GM12878 (cell line): Measurements from ENCODE around the gene CD101. TPM values are rescaled to one million over a fixed set of nuclear protein-coding genes. Genes with fewer than 3 reads are reported as not detected.
A peak's percentile ranks its signal among the peaks of the same experiment; 100 is the strongest.

ENCODE experiments used
- ASH2L ChIP-seq: fragments of 300-600, 200-600 bp; sonication (generic); IDR thresholded peaks from 2 replicates; pipeline ENCODE4 v1.6.1; 2017; ENCODE audit warnings: low read depth, mild to moderate bottlenecking, borderline replicate concordance
- CBFB ChIP-seq: IDR thresholded peaks from 2 replicates; pipeline ENCODE4 v1.6.1; 2016; ENCODE audit warnings: antibody characterized with exemption, low read depth
- CBX3 ChIP-seq: fragments of 200-600 bp; sonication (generic); IDR thresholded peaks from 2 replicates; pipeline ENCODE4 v1.6.1; 2016; ENCODE audit warnings: low read depth, borderline replicate concordance
- CHD2 ChIP-seq: IDR thresholded peaks from 2 replicates; pipeline ENCODE4 v1.6.1; 2011; ENCODE audit warnings: low read depth, low read length, improper control_type of control experiment, borderline replicate concordance
- EGR1 ChIP-seq, 2 experiments: IDR thresholded peaks; 1 replicate in 1 of 2; 2 replicates in 1 of 2; pipeline ENCODE4 v1.6.1; 2011 to 2012; ENCODE audit warnings: low read depth in 2 of 2, low read length in 2 of 2, borderline replicate concordance in 1 of 2, mild to moderate bottlenecking in 1 of 2, moderate library complexity in 1 of 2
- EZH2 ChIP-seq: IDR thresholded peaks from 2 replicates; pipeline ENCODE4 v1.6.1; 2012; ENCODE audit warnings: low read depth, mild to moderate bottlenecking, control low read depth, inconsistent platforms, low read length, borderline replicate concordance; ENCODE audit not compliant: control insufficient read depth
- HDAC6 ChIP-seq: fragments of 200-600 bp; sonication (generic); IDR thresholded peaks from one replicate; pipeline ENCODE4 v1.8.0; 2017; ENCODE audit warnings: antibody characterized with exemption; ENCODE audit not compliant: unreplicated experiment
- IKZF2 ChIP-seq, 2 experiments: fragments of 450-650 bp; IDR thresholded peaks; 2 replicates each; pipeline ENCODE4 v1.6.1; 2017; ENCODE audit warnings: mild to moderate bottlenecking in 2 of 2, moderate library complexity in 2 of 2
- IRF4 ChIP-seq: IDR thresholded peaks from 2 replicates; pipeline ENCODE4 v1.6.1; 2011; ENCODE audit warnings: low read depth, low read length
- JUND ChIP-seq: IDR thresholded peaks from 2 replicates; pipeline ENCODE4 v1.6.1; 2012; ENCODE audit warnings: low read depth, mild to moderate bottlenecking, low read length, improper control_type of control experiment, moderate library complexity
- MEF2A ChIP-seq: IDR thresholded peaks from 2 replicates; pipeline ENCODE4 v1.6.1; 2011; ENCODE audit warnings: low read depth, mild to moderate bottlenecking, low read length, moderate library complexity; ENCODE audit not compliant: insufficient read depth
- NBN ChIP-seq: fragments of 450-650 bp; IDR thresholded peaks from 2 replicates; pipeline ENCODE4 v1.6.1; 2016
- RCOR1 ChIP-seq: conservative IDR thresholded peaks from 2 replicates; pipeline ENCODE4 v1.6.1; 2012; ENCODE audit warnings: low read depth, low read length, improper control_type of control experiment
- RUNX3 ChIP-seq: IDR thresholded peaks from 2 replicates; pipeline ENCODE4 v1.6.1; 2012; ENCODE audit warnings: low read length, inconsistent platforms
- TCF7 ChIP-seq: IDR thresholded peaks from 2 replicates; pipeline ENCODE4 v1.6.1; 2014; ENCODE audit warnings: antibody characterized with exemption, borderline replicate concordance
- ZNF207 ChIP-seq: fragments of 450-650 bp; IDR thresholded peaks from 2 replicates; pipeline ENCODE4 v1.6.1; 2014; ENCODE audit warnings: antibody characterized with exemption, mild to moderate bottlenecking, borderline replicate concordance
- ZNF622 ChIP-seq: fragments of 450-650 bp; IDR thresholded peaks from 2 replicates; pipeline ENCODE4 v1.6.1; 2017; ENCODE audit warnings: mild to moderate bottlenecking, inconsistent platforms
- polyA plus RNA-seq, 11 experiments: library from polyadenylated mRNA; depleted of rRNA in 4 of 11; unstranded in 6 of 11; stranded (reverse) in 5 of 11; fragments of >200 nt; fragmentation: Nextera tagmentation in 4 of 11; fragmentation: Illumina TruSeq in 1 of 11; extraction: Ambion mirVana in 4 of 11; extraction: Trizol in 1 of 11; gene quantifications; 1 replicate in 1 of 11; 2 replicates in 10 of 11; pipeline versions ENCODE4 v1.2.1 to v1.2.3, GENCODE V29; 2011 to 2016; ENCODE audit warnings: inconsistent platforms in 2 of 11, missing spikeins in 2 of 11, low read depth in 1 of 11
- total RNA-seq, 4 experiments: library from RNA; depleted of rRNA in 3 of 4; stranded (reverse); fragments of >200 nt in 3 of 4; fragmentation: Illumina TruSeq in 1 of 4; extraction: Trizol in 1 of 4; gene quantifications; 2 replicates each; pipeline versions ENCODE4 v1.2.1 to v1.2.3, GENCODE V29; 2013 to 2021
- TF ChIP-seq, protein P1 (sequence below): fragments of 450-650 bp; conservative IDR thresholded peaks from 2 replicates; pipeline ENCODE4 v1.6.1; 2017; ENCODE audit warnings: mild to moderate bottlenecking, moderate library complexity
- TF ChIP-seq, protein P2 (sequence below): IDR thresholded peaks from 2 replicates; pipeline ENCODE4 v1.6.1; 2011; ENCODE audit warnings: low read depth, low read length, improper control_type of control experiment, borderline replicate concordance
- TF ChIP-seq, protein P3 (sequence below): fragments of 450-650 bp; IDR thresholded peaks from 2 replicates; pipeline ENCODE4 v1.6.1; 2017; ENCODE audit warnings: low read depth, mild to moderate bottlenecking, moderate library complexity
- TF ChIP-seq, protein P4 (sequence below), 3 experiments: IDR thresholded peaks in 2 of 3; conservative IDR thresholded peaks in 1 of 3; 2 replicates each; pipeline ENCODE4 v1.5.1; 2011; ENCODE audit warnings: low read depth in 3 of 3, low read length in 3 of 3, mild to moderate bottlenecking in 3 of 3, control low read depth in 2 of 3, moderate library complexity in 2 of 3, inconsistent platforms in 1 of 3, mixed read lengths in 1 of 3; ENCODE audit not compliant: control insufficient read depth in 2 of 3, insufficient read depth in 1 of 3; ENCODE audit errors: extremely low read depth in 1 of 3
- TF ChIP-seq, protein P5 (sequence below): IDR thresholded peaks from 2 replicates; pipeline ENCODE4 v1.6.1; 2012; ENCODE audit warnings: low read depth, low read length, improper control_type of control experiment

The CD101 gene
- total and polyA plus RNA-seq, 10 of the 15 experiments (the other 5 are each of a cell fraction or from before 2014, with no cell fraction given): 0.56 to 7.9 (median 2.9) TPM

DNA sequence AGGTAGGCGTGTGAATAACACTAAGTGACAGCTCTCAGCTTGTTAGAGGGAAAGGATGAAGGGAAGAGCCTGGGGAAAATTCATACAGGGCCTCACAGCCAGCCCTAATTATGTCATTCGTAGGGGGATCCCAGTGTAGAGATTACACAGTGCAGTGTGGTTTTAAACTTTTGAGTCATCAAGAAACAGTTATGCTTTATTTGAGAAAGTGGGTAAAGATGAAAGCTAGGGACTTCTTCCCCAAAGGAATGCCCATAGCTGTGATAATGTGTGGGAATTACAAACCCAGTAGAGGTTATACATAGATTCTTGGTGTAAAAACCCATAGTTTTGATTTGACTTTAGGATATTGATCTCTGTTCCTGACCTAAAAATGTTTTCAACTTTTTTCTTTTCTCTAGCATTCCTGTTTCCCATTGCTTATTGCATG lies 60.4 kb downstream of the CD101 start (continued):
- TF ChIP-seq, protein P1, sequence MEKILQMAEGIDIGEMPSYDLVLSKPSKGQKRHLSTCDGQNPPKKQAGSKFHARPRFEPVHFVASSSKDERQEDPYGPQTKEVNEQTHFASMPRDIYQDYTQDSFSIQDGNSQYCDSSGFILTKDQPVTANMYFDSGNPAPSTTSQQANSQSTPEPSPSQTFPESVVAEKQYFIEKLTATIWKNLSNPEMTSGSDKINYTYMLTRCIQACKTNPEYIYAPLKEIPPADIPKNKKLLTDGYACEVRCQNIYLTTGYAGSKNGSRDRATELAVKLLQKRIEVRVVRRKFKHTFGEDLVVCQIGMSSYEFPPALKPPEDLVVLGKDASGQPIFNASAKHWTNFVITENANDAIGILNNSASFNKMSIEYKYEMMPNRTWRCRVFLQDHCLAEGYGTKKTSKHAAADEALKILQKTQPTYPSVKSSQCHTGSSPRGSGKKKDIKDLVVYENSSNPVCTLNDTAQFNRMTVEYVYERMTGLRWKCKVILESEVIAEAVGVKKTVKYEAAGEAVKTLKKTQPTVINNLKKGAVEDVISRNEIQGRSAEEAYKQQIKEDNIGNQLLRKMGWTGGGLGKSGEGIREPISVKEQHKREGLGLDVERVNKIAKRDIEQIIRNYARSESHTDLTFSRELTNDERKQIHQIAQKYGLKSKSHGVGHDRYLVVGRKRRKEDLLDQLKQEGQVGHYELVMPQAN: peak; percentile 56; the same call in 1 of the 2 replicates
- TF ChIP-seq, protein P2, sequence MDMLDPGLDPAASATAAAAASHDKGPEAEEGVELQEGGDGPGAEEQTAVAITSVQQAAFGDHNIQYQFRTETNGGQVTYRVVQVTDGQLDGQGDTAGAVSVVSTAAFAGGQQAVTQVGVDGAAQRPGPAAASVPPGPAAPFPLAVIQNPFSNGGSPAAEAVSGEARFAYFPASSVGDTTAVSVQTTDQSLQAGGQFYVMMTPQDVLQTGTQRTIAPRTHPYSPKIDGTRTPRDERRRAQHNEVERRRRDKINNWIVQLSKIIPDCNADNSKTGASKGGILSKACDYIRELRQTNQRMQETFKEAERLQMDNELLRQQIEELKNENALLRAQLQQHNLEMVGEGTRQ: no peak
- TF ChIP-seq ZNF207: no peak
- no peak for TF ChIP-seq CHD2
- no peak for TF ChIP-seq EGR1 (IDR thresholded peaks at IDR 0.05; ENCODE audit: borderline replicate concordance in 1 of 2, low read depth in 2 of 2, low read length in 2 of 2)
- TF ChIP-seq, protein P3, sequence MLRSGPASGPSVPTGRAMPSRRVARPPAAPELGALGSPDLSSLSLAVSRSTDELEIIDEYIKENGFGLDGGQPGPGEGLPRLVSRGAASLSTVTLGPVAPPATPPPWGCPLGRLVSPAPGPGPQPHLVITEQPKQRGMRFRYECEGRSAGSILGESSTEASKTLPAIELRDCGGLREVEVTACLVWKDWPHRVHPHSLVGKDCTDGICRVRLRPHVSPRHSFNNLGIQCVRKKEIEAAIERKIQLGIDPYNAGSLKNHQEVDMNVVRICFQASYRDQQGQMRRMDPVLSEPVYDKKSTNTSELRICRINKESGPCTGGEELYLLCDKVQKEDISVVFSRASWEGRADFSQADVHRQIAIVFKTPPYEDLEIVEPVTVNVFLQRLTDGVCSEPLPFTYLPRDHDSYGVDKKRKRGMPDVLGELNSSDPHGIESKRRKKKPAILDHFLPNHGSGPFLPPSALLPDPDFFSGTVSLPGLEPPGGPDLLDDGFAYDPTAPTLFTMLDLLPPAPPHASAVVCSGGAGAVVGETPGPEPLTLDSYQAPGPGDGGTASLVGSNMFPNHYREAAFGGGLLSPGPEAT: peak; percentile 99
- no peak for TF ChIP-seq EZH2
- TF ChIP-seq, protein P4, sequence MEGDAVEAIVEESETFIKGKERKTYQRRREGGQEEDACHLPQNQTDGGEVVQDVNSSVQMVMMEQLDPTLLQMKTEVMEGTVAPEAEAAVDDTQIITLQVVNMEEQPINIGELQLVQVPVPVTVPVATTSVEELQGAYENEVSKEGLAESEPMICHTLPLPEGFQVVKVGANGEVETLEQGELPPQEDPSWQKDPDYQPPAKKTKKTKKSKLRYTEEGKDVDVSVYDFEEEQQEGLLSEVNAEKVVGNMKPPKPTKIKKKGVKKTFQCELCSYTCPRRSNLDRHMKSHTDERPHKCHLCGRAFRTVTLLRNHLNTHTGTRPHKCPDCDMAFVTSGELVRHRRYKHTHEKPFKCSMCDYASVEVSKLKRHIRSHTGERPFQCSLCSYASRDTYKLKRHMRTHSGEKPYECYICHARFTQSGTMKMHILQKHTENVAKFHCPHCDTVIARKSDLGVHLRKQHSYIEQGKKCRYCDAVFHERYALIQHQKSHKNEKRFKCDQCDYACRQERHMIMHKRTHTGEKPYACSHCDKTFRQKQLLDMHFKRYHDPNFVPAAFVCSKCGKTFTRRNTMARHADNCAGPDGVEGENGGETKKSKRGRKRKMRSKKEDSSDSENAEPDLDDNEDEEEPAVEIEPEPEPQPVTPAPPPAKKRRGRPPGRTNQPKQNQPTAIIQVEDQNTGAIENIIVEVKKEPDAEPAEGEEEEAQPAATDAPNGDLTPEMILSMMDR (IDR thresholded peaks at IDR 0.05 in 2 of 3, conservative IDR thresholded peaks at IDR 0.05 in 1 of 3; ENCODE audit: control insufficient read depth in 2 of 3, extremely low read depth in 1 of 3, insufficient read depth in 1 of 3, low read depth in 3 of 3, low read length in 3 of 3): no peak
- TF ChIP-seq RUNX3: peak; percentile 98
- TF ChIP-seq, protein P5, sequence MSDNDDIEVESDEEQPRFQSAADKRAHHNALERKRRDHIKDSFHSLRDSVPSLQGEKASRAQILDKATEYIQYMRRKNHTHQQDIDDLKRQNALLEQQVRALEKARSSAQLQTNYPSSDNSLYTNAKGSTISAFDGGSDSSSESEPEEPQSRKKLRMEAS: no peak
- TF ChIP-seq NBN: peak; percentile 81
- no peak for TF ChIP-seq CBX3
- TF ChIP-seq RCOR1: no peak
- TF ChIP-seq ASH2L: no peak
- peak; percentile 76 for TF ChIP-seq MEF2A
- TF ChIP-seq IKZF2 (IDR thresholded peaks at IDR 0.05): peak; percentile 100
- TF ChIP-seq ZNF622: no peak
- TF ChIP-seq IRF4: peak; percentile 84
- TF ChIP-seq HDAC6: no peak
- peak; percentile 85; the same call in 1 of the 2 replicates for TF ChIP-seq CBFB
- peak; percentile 92 for TF ChIP-seq TCF7
- peak; percentile 81; the same call in 1 of the 2 replicates for TF ChIP-seq JUND
